Central memory CD8-positive, alpha-beta T cell (primary cell): Measurements from ENCODE around the gene CARMIL1.

Source experiments
- ATAC-seq: fragments of 150-1000 bp; cut with Tn5 transposase; replicated peaks from 2 replicates; pipeline ENCODE4 v1.10.0; 2022; ENCODE audit warnings: mild to moderate bottlenecking, moderate FRiP score, moderate number of reproducible peaks; ENCODE audit not compliant: poor library complexity, severe bottlenecking; ENCODE audit errors: extremely low read depth
- DNase-seq, 2 donors: peaks; one replicate each; pipeline ENCODE4 v3.0.0; 2021; ENCODE audit warnings: low spot score in 2 of 2
- H3K27ac Mint-ChIP-seq: one replicate; pipeline ENCODE4 v1.8.0; 2022; ENCODE audit warnings: low read depth, mild to moderate bottlenecking, moderate library complexity, mixed read lengths
- H3K27me3 Mint-ChIP-seq: one replicate; pipeline ENCODE4 v1.8.0; 2022; ENCODE audit warnings: mixed read lengths
- H3K36me3 Mint-ChIP-seq: one replicate; pipeline ENCODE4 v1.8.0; 2022; ENCODE audit warnings: mild to moderate bottlenecking, moderate library complexity, mixed read lengths; ENCODE audit not compliant: insufficient read depth
- H3K4me1 Mint-ChIP-seq: one replicate; pipeline ENCODE4 v1.8.0; 2022; ENCODE audit warnings: mixed read lengths
- H3K4me3 Mint-ChIP-seq: one replicate; pipeline ENCODE4 v1.8.0; 2022; ENCODE audit warnings: mild to moderate bottlenecking, moderate library complexity, mixed read lengths
- H3K9me3 Mint-ChIP-seq: one replicate; pipeline ENCODE4 v1.8.0; 2022; ENCODE audit warnings: mixed read lengths

CARMIL1 gene

DNA sequence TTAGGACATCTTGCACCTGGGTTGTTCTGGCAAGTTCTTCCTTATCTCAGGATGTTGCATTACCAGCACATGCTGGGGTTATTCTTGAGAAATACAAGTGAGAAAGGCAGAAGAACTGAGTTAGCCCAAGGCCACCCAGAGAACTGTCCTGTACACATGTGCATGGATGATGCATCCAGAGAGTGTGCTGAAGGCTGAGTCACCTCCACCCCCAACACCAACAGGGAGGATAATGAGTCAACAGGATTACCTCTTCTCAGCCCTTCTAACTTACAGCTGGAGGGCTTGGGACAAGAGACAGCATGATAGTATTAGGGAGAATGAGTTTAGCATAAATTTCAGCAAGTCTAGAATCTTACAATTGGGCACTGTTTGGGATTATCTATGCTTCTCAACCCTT, 381.3 kb downstream of the CARMIL1 start:
- H3K27me3 Mint-ChIP-seq = peaks cover 67% of the 10 kb centered on the region
- no peaks in the 10 kb centered on the region for H3K4me1 Mint-ChIP-seq
- H3K4me3 Mint-ChIP-seq = no peak overlapping the region
- ATAC-seq (no peak), DNase-seq (no peak)
- no peaks in the 10 kb centered on the region for H3K9me3 Mint-ChIP-seq
- no peaks in the 10 kb centered on the region for H3K36me3 Mint-ChIP-seq
- H3K27ac Mint-ChIP-seq = no peak overlapping the region

DNA sequence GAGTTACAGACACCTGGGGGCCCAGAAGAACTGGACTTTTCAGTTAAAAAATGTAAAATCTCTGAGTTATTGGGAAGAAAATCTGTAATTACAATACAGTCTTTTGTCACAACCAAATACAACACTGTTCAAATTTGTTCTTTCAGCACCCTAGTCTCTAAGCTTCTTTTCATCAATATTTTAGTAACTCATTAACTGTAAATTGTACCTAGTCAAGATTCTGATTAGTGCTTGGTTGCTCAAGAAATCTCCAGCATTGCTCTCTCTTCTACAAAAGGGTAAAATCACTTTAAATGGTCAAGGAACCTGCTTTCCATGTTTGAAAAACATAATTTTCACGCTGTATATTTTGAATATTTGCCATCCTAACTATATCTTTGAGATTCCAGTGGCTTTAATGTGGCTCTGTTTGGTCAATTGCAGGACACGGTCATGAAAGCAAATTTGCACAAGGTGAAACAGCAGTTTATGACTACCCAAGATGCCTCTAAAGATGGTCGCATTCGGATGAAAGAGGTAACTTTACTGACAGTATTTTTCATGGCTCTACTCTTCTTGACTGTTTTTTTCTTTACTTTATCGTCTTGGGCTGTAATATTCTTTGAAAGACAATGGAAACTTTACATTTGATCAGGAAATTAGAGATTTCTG, 382.1 kb downstream of the CARMIL1 start:
- Mint-ChIP-seq H3K27me3 (peaks cover 66% of the 10 kb centered on the region), H3K4me1 (no peaks in the 10 kb centered on the region), H3K27ac (no peak overlapping the region), H3K4me3 (no peak overlapping the region), H3K36me3 (no peaks in the 10 kb centered on the region), H3K9me3 (no peaks in the 10 kb centered on the region)
- ATAC-seq = no peak
- no peak for DNase-seq

DNA sequence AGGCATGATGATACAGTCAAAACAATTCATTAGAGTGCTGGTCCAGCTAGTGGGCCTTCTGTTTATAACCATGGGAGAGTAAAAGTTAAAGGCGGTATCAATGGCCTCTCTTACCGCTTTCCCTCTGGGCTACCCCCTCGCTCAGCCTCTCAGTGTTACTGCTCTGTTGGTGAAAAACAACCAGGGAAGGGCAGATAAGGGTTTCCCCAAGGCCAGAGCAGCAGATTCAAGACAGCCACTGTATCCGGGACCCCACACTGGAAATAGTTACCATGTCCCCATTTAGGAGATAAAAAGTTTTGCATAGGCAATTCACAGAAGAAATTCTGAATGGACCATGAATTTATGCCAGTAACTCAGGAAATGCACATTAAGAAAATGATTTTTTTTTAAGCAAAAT, 386.3 kb downstream of the CARMIL1 start:
- DNase-seq = no peak
- no peaks in the 10 kb centered on the region for H3K4me1 Mint-ChIP-seq
- no peak overlapping the region for H3K27ac Mint-ChIP-seq
- peaks cover 63% of the 10 kb centered on the region for H3K27me3 Mint-ChIP-seq
- H3K4me3 Mint-ChIP-seq = no peak overlapping the region
- ATAC-seq = no peak
- no peaks in the 10 kb centered on the region for H3K36me3 Mint-ChIP-seq
- H3K9me3 Mint-ChIP-seq = no peaks in the 10 kb centered on the region

DNA sequence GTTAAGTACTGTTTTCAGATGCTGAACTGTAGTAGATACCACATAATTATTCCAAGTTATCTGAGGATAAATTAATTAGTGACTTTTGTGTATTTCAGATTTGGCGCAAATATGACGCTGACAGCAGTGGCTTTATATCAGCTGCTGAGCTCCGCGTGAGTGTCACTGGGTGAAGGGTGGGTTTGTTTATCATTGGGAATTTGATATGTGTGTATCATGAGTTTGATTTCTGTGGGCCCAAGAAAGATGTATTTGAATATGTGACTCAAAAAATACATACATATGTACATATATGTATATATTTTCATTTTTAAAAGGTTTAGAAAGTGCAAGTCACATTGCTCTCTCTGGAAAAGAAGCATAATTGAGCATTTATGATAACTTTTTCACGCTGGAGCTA, 390.2 kb downstream of the CARMIL1 start:
- Mint-ChIP-seq H3K4me3 (no peak overlapping the region), H3K9me3 (no peaks in the 10 kb centered on the region), H3K4me1 (no peaks in the 10 kb centered on the region), H3K27ac (no peak overlapping the region), H3K36me3 (no peaks in the 10 kb centered on the region), H3K27me3 (peaks cover 50% of the 10 kb centered on the region)
- ATAC-seq = no peak
- DNase-seq = no peak
